HL-60 (cell line): Measurements from ENCODE around the gene ULBP1.
A peak's percentile ranks its signal among the peaks of the same experiment; 100 is the strongest.
"Not testable (repeated sequence)": the region's sequence is repeated elsewhere in the genome, so short reads cannot be mapped to it uniquely, and the experiment has no call there.

ENCODE experiments used
- DNase-seq, 2 experiments: peaks; one replicate each; pipeline ENCODE4 v3.0.0-alpha.2; 2010 to 2020; ENCODE audit warnings: low read depth in 1 of 2, low spot score in 1 of 2
- H3K27ac ChIP-seq: fragments of 250-450 bp; sonication (Bioruptor Pico); replicated peaks from 2 replicates; pipeline ENCODE4 v1.5.1; 2020; ENCODE audit warnings: mild to moderate bottlenecking, moderate library complexity
- H3K27me3 ChIP-seq: fragments of 250-450 bp; sonication (Bioruptor Pico); 2 replicates; pipeline ENCODE4 v1.5.1; 2021; ENCODE audit warnings: mild to moderate bottlenecking, moderate library complexity; ENCODE audit not compliant: insufficient read depth, poor library complexity, severe bottlenecking
- H3K4me3 ChIP-seq: replicated peaks from 2 replicates; pipeline ENCODE4 v1.5.1; 2011; ENCODE audit warnings: mild to moderate bottlenecking, control low read depth, low read length; ENCODE audit not compliant: insufficient read depth
- GABPA ChIP-seq: IDR thresholded peaks from 2 replicates; pipeline ENCODE4 v1.6.1; 2012; ENCODE audit warnings: low read depth
- POLR2AphosphoS5 ChIP-seq: IDR thresholded peaks from 2 replicates; pipeline ENCODE4 v1.6.1; 2012; ENCODE audit warnings: low read depth
- REST ChIP-seq: IDR thresholded peaks from 2 replicates; pipeline ENCODE4 v1.6.1; 2012; ENCODE audit warnings: low read depth; ENCODE audit not compliant: insufficient replicate concordance
- SPI1 ChIP-seq: IDR thresholded peaks from 2 replicates; pipeline ENCODE4 v1.6.1; 2012; ENCODE audit warnings: low read depth, mild to moderate bottlenecking, borderline replicate concordance
- TF ChIP-seq, protein P1 (sequence below): IDR thresholded peaks from one replicate; pipeline ENCODE4 v1.5.1; 2011; ENCODE audit warnings: low read length, control low read depth, inconsistent platforms; ENCODE audit not compliant: insufficient read depth

ULBP1 gene

DNA sequence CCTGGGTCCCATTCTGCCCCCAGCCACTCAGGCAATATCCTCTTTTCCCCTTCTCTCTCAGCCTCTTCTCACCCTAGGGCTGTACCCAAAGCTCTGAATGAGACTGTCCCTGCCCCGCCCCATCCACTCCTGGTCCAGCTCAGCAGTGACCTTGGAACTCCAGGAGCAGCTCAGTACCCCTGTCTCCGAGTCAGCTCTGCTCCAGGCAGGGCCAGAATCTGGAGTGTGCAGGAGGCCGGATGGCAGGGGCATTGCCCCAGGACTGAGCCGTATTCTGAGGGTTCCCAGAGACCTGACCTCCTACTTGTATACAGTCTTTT lies 38.9 kb upstream of the ULBP1 start:
- no peak for TF ChIP-seq POLR2AphosphoS5
- TF ChIP-seq, protein P1, sequence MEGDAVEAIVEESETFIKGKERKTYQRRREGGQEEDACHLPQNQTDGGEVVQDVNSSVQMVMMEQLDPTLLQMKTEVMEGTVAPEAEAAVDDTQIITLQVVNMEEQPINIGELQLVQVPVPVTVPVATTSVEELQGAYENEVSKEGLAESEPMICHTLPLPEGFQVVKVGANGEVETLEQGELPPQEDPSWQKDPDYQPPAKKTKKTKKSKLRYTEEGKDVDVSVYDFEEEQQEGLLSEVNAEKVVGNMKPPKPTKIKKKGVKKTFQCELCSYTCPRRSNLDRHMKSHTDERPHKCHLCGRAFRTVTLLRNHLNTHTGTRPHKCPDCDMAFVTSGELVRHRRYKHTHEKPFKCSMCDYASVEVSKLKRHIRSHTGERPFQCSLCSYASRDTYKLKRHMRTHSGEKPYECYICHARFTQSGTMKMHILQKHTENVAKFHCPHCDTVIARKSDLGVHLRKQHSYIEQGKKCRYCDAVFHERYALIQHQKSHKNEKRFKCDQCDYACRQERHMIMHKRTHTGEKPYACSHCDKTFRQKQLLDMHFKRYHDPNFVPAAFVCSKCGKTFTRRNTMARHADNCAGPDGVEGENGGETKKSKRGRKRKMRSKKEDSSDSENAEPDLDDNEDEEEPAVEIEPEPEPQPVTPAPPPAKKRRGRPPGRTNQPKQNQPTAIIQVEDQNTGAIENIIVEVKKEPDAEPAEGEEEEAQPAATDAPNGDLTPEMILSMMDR: no peak
- Histone ChIP-seq H3K27me3 (peaks cover 25% of the 10 kb centered on the region), H3K27ac (no peak overlapping the region), H3K4me3 (no peak overlapping the region)
- no peak for DNase-seq

DNA sequence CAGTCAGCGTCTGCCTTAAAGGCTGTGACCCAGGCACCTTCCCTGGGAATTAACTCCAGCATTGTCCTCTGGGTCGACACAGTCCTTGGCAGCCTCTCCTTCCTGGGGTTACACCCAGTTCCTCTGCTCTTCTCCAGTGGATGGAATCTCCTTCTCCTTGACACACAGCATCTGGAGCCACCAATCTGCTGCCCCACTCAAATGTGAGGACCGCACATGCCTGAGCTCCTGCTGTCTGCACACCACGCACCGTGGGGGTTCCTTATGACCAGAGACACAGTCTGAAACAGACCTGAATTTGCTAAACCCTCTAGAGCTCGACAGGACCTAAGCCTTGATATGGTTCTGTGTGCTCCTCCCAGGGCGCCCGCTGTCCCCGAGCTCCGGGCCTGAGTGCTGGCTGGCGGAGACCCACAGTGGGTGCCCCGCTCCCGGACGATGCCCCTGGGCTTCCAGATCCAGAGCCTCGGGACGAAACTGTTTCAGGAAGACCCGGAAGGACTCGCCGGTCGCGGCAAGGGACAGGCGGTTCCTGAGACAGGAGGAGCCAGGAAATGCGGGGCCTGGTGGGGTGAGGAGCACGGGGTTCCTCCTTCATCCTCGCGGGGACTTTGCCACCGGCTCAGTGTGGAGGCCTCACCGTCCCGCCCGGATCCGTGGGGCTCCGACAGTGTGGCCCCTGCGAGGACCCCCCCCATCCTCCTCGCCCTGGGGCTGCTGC lies 38.3 kb upstream of the ULBP1 start:
- Histone ChIP-seq H3K4me3 (peak overlapping the region; percentile 47), H3K27ac (no peak overlapping the region), H3K27me3 (peaks cover 31% of the 10 kb centered on the region)
- TF ChIP-seq REST (no peak), GABPA (no peak), POLR2AphosphoS5 (no peak), SPI1 (no peak)
- TF ChIP-seq, protein P1: no peak
- peak in 1 of 2 experiments; percentile 23 for DNase-seq

GRCh38 chr6:149925974-149926777 lies 37.6 kb upstream of the ULBP1 start:
- Histone ChIP-seq H3K27ac (no peak overlapping the region), H3K4me3 (peak overlapping the region; percentile 47), H3K27me3 (peaks cover 38% of the 10 kb centered on the region)
- TF ChIP-seq REST (no peak), GABPA (no peak)
- TF ChIP-seq, protein P1: peak; percentile 98
- DNase-seq: peak in 1 of 2 experiments; percentile 83

- not testable (repeated sequence) for H3K4me3 ChIP-seq, DNase-seq, H3K27ac ChIP-seq
- peaks cover 44% of the 10 kb centered on the region for H3K27me3 ChIP-seq
These were observed 36.7 kb upstream of the ULBP1 start for GRCh38 chr6:149927025-149927424.
